ENCODE results near the gene SLC17A7.

SLC17A7 gene

DNA sequence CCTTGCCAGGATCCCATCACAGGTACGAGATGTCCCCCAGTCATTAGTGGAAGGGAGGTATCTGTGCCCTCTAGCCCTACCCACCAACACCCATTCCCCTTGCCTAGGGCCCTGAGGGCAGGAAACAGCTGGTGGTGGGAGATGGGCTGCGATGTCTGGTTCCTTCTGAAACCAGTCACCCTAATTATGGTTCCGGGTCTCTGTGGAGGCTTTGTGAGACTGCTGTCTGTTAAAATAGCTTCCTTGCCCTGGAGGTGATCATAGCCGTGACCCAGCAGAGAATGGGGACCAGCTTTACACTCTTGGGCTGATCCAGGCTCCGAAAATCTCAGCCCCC lies 17.2 kb upstream of the SLC17A7 start:
- TF ChIP-seq ZNF239 (tag by site-specific recombination; IDR thresholded peaks at IDR 0.05) = no peak
- no peak for TF ChIP-seq ZNF792 (tag by site-specific recombination; IDR thresholded peaks at IDR 0.05)
- TF ChIP-seq ZNF311 (tag by site-specific recombination; IDR thresholded peaks at IDR 0.05; ENCODE audit: borderline replicate concordance) = no peak
- no peak for TF ChIP-seq GLIS1 (tag by site-specific recombination; IDR thresholded peaks at IDR 0.05)
- no peak for TF ChIP-seq ZNF544 (tag by site-specific recombination; IDR thresholded peaks at IDR 0.05)
- TF ChIP-seq ZNF335 (tag by site-specific recombination; conservative IDR thresholded peaks at IDR 0.05) = no peak
- TF ChIP-seq, protein P1, sequence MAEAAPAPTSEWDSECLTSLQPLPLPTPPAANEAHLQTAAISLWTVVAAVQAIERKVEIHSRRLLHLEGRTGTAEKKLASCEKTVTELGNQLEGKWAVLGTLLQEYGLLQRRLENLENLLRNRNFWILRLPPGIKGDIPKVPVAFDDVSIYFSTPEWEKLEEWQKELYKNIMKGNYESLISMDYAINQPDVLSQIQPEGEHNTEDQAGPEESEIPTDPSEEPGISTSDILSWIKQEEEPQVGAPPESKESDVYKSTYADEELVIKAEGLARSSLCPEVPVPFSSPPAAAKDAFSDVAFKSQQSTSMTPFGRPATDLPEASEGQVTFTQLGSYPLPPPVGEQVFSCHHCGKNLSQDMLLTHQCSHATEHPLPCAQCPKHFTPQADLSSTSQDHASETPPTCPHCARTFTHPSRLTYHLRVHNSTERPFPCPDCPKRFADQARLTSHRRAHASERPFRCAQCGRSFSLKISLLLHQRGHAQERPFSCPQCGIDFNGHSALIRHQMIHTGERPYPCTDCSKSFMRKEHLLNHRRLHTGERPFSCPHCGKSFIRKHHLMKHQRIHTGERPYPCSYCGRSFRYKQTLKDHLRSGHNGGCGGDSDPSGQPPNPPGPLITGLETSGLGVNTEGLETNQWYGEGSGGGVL (tag by site-specific recombination; IDR thresholded peaks at IDR 0.05) = 0 out of 2 replicates have a peak, but pooled peaks have one; percentile 7
- TF ChIP-seq, protein P2, sequence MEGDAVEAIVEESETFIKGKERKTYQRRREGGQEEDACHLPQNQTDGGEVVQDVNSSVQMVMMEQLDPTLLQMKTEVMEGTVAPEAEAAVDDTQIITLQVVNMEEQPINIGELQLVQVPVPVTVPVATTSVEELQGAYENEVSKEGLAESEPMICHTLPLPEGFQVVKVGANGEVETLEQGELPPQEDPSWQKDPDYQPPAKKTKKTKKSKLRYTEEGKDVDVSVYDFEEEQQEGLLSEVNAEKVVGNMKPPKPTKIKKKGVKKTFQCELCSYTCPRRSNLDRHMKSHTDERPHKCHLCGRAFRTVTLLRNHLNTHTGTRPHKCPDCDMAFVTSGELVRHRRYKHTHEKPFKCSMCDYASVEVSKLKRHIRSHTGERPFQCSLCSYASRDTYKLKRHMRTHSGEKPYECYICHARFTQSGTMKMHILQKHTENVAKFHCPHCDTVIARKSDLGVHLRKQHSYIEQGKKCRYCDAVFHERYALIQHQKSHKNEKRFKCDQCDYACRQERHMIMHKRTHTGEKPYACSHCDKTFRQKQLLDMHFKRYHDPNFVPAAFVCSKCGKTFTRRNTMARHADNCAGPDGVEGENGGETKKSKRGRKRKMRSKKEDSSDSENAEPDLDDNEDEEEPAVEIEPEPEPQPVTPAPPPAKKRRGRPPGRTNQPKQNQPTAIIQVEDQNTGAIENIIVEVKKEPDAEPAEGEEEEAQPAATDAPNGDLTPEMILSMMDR (tag by site-specific recombination; IDR thresholded peaks at IDR 0.05) = no peak
- Histone ChIP-seq H3K9me3 (ENCODE audit: control insufficient read depth, insufficient read depth, low read depth, low read length) (no peaks in the 10 kb centered on the region), H3K27ac (ENCODE audit: extremely low read depth, low read depth, low read length) (no peak overlapping the region), H3K4me1 (ENCODE audit: control insufficient read depth, insufficient read depth, low read length) (0 out of 2 replicates have a peak, but pooled peaks cover 6% of the 10 kb centered on the region), H3K36me3 (ENCODE audit: control insufficient read depth in 2 of 2, insufficient read depth in 1 of 2, low read length in 2 of 2) (peaks cover 12 to 19% of the 10 kb centered on the region in 2 experiments), H3K4me3 (ENCODE audit: low read depth, low read length) (no peak overlapping the region)
- POLR2A ChIA-PET = interaction anchor here (1.0 kb wide), 1 partner anchor 15 kb away, joined by 3 read pairs; the partner anchor contains the start of gene FLT3LG
- CTCF ChIA-PET = interaction anchor here (0.6 to 4.3 kb wide), 7 partner anchors 15 to 260 kb away, joined by 3 to 24 read pairs (median 4); partner anchors contain the start of gene FLT3LG

DNA sequence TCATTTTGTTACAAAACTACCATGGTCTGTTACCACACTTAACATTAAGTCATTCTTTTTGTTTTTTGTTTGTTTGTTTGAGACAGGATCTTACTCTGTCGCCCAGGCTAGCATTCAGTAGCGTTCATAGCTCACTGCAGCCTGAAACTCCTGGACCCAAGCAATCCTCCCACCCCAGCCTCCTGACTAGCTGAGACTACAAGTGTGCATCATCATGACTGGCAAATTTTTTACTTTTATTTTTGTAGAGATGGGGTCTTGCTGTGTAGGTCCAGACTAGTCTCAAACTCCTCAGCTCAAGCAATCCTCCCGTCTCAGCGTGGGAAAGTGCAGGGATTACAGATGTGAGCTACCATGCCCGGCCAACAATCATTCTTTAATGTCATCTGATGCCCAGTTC lies 15.0 kb upstream of the SLC17A7 start:
- H3K27ac ChIP-seq (ENCODE audit: extremely low read depth, low read depth, low read length) = no peak overlapping the region
- H3K4me1 ChIP-seq (ENCODE audit: control insufficient read depth, insufficient read depth, low read length) = 0 out of 2 replicates have a peak, but pooled peaks cover 6% of the 10 kb centered on the region
- no peak overlapping the region for H3K4me3 ChIP-seq (ENCODE audit: low read depth, low read length)
- peaks cover 12 to 19% of the 10 kb centered on the region in 2 experiments for H3K36me3 ChIP-seq (ENCODE audit: control insufficient read depth in 2 of 2, insufficient read depth in 1 of 2, low read length in 2 of 2)
- no peak for TF ChIP-seq ZFP69B (tag by site-specific recombination; IDR thresholded peaks at IDR 0.05)
- no peak for TF ChIP-seq YY2 (tag by site-specific recombination; IDR thresholded peaks at IDR 0.05)
- no peak for TF ChIP-seq ZNF146 (tag by site-specific recombination; IDR thresholded peaks at IDR 0.05)
- TF ChIP-seq, protein P3, sequence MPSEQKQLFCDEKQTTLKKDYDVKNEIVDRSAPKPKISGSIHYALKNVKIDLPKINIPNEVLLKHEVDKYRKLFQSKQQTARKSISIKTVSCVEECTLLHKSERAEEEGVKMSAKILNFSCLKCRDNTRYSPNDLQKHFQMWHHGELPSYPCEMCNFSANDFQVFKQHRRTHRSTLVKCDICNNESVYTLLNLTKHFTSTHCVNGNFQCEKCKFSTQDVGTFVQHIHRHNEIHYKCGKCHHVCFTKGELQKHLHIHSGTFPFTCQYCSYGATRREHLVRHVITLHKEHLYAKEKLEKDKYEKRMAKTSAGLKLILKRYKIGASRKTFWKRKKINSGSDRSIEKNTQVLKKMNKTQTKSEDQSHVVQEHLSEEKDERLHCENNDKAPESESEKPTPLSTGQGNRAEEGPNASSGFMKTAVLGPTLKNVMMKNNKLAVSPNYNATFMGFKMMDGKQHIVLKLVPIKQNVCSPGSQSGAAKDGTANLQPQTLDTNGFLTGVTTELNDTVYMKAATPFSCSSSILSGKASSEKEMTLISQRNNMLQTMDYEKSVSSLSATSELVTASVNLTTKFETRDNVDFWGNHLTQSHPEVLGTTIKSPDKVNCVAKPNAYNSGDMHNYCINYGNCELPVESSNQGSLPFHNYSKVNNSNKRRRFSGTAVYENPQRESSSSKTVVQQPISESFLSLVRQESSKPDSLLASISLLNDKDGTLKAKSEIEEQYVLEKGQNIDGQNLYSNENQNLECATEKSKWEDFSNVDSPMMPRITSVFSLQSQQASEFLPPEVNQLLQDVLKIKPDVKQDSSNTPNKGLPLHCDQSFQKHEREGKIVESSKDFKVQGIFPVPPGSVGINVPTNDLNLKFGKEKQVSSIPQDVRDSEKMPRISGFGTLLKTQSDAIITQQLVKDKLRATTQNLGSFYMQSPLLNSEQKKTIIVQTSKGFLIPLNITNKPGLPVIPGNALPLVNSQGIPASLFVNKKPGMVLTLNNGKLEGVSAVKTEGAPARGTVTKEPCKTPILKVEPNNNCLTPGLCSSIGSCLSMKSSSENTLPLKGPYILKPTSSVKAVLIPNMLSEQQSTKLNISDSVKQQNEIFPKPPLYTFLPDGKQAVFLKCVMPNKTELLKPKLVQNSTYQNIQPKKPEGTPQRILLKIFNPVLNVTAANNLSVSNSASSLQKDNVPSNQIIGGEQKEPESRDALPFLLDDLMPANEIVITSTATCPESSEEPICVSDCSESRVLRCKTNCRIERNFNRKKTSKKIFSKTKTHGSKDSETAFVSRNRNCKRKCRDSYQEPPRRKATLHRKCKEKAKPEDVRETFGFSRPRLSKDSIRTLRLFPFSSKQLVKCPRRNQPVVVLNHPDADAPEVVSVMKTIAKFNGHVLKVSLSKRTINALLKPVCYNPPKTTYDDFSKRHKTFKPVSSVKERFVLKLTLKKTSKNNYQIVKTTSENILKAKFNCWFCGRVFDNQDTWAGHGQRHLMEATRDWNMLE (tag by site-specific recombination; conservative IDR thresholded peaks at IDR 0.05; ENCODE audit: low read depth) = no peak
- TF ChIP-seq ZNF112 (tag by site-specific recombination; IDR thresholded peaks at IDR 0.05) = no peak
- TF ChIP-seq ZNF121 (tag by site-specific recombination; IDR thresholded peaks at IDR 0.05) = peak; percentile 62; the same call in 1 of the 2 replicates
- no peak for TF ChIP-seq ZNF785 (tag by site-specific recombination; IDR thresholded peaks at IDR 0.05)
- ChIA-PET POLR2A (interaction anchor here (0.6 to 1.3 kb wide), 2 partner anchors 39 to 103 kb away, joined by 4 read pairs; no protein-coding TSS in a partner anchor), CTCF (interaction anchor here (0.6 to 4.3 kb wide), 4 partner anchors 14 to 74 kb away, joined by 3 to 24 read pairs (median 10); partner anchors contain the start of gene FLT3LG)
- H3K9me3 ChIP-seq (ENCODE audit: control insufficient read depth, insufficient read depth, low read depth, low read length) = no peaks in the 10 kb centered on the region

Measured in HEK293 (cell line).